AG20443 (cell line): ENCODE results near the gene COA4.

Experiments
- DNase-seq: peaks from one replicate; pipeline ENCODE4 v3.0.0; 2012; ENCODE audit warnings: low spot score, mixed read lengths

Gene COA4

DNA sequence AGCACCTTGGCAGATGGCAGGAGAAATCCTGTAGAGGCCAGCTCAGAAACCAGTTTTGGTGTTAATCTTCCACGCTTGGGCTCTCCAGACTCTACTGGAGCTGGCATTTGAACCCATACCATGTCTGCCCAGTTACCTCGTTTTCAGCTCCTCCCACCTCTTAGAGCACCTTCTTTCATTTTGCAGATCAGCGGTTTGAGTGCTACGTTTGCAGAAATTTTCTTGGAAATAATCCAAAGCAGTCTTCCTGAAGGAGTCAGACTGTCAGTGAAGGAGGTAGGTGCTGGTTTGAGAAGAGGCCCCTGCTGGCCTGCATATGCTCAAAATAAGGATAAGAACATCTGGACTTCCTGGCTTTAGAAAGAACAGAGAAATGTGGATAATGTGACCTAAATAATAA, 13.7 kb downstream of the COA4 start:
- DNase-seq: no peak

DNA sequence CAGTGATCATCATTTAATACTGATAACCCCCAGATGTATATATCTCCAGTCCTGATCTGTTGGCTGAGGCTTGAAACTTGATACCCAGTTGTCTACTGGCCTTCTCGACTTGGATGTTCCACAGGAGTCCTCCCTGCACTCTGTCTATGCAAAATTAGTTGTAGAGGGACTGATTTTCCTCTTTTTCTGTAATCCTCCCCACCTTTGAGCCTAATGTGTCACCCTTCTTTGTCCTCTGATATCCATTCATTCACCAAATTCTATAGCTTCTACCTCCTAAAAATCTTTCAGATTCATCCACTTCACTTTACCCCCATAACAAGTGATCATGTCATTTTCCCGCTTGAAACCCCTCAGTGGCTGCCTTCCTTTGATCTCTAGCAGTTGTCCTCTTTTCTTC, 16.4 kb downstream of the COA4 start:
- no peak for DNase-seq

DNA sequence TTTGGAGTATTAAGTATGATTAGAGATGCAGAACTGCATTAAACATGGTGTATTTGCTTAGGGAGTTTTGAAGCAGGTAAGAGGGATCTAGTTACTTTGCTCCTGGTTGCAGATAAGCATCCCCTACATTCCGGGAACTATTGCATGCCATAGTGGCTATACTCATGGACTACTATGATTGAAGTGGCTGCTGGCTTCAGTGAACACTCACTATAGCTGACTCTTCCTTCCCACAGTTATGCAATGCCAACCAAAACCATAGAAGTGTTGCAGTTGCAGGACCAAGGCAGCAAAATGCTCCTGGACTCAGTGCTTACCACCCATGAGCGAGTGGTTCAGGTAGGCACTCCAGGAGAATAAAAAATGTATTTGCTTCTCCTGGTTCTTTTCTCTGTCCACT, 17.0 kb downstream of the COA4 start:
- DNase-seq: no peak

DNA sequence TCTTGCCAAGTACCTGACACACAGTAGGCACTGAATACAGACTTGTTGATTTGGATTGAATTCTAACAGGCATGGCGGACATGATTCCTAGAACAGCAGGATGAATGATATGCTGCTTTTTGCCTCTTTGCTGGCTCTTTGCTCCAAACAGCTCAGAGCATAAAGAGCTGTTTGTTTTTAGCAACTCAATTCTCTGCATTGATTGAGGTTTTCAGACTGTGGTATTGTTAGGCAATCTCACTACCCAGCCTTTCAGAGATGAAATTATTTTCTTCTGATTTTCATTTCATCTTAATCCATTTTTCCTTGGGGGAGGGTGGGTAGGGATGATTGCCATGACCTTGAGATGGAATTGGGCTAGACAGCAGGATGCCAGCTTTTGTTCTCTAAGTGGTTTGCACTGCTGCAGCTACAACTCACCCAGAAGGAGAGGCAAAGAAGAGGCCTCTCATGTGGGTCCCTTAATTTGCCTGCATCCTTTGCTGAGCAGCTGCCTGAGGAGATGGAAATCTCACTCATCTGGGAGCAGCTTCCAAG, 20.5 kb downstream of the COA4 start:
- DNase-seq: no peak

DNA sequence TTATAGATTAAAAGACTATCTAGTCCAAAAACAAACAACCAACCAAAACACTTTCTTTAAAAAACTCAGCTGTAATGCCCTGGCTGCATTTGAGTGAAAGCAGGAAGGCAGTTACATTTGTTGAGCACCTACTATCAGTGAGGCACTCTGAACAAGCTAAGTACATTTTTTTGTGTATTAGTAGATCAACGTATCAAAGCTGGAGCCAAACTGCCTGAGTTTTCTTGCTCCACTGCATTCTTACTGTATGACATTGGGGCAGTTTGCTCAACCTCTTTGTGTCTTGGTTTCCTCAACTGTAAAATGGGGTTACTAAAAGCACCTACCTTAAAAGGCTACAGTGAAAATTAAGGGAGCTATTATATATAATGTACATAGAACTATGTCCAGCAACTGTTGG, 22.0 kb downstream of the COA4 start:
- peak; percentile 39 for DNase-seq

DNA sequence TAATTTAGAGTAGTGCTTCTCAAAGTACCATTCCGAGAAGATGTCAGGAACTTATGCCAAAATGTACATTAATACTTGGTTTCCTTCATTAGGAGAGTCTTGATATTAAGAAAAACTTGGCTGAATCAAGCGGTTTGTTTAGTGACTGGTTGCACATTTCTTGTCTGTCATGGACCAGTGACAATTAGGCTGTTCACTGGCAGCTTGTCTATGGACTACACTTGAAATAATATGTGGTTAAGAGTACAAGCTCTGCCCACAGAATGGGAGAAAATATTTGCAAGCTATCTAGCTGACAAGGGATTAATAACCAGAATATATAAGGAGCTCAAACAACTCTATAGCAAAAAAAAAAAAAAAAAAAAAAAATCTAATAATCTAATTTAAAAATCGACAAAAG, 24.6 kb downstream of the COA4 start:
- DNase-seq: no peak

DNA sequence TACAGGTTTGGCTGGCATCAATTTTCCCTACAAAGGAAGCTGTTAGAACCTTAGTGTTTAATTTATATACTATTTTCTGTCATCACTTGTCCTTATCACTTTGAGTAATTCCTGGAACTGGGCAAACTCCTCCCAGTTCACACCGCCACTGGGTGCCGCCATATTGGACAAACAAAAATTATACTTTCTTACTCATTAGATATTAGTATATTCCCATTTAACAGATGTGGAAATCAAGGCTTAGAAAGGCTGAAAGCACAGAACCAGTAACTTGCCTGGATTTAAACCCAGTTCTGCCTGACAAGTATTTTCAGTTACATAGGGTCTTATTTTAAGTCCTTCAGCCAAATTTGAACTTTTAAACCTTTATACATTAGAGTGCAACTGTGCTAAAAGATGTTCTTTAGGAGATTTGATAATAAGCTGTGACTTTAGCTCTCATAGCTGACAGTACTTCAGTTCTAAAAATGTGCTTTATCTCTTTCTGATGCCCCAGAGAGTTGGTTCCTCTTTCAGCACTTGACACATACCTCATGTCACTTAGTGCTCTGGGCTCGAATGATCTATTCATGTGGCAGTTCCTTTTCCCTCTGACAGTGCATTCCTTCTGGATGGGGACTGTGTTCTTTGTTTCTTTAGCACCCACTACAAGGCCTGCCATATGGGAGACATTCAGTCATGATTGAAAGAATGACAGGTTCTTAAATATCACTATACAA, 25.4 kb downstream of the COA4 start:
- no peak for DNase-seq

DNA sequence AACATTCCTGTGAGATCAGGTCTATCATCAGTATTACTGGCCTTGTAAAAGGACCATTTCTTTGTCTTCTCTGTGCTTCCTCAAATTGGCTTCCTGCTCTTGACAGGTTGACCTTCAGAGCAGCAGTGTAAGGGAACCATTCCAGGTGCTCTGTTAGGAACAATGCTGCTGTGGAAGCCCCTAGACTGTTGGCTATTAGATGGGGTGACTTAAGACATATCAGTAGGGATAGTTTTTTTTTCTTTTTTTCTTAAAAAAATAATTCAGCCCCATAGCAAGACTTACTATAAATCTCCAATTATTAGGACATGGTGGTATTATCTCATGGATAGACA, 37.6 kb downstream of the COA4 start:
- DNase-seq: no peak

DNA sequence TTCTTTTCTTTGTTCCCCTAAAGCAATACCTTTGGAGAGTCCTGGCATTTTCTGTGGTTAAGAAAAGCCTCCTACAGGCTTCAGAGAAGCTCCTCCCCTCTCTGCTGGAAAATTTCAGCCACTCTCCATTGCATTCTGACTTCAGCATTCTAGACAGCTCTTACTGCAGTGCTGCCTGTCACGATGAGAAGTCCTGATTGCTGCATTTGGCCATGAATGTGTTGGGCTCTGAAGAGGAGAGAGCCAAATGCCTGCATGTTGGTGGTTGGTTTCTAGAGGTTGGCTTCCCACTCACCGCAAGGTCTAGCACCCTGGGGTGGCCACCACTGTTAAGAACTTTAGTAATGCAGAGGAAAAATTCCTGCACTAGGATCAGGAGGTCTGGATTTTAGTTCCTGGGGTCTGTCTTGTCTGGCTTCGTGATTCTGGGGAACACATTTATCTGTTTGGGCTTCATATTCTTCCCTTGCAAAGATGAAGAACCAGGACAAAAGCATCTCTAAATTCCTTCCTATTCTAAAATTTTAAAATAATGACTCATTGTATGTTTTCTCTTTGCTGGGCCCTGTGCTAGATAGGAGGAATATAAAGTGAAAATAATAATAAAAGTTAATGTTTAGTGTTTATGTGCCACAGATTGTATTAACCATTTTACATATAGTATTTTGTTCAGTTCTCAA, 38.1 kb downstream of the COA4 start:
- peak; percentile 52 for DNase-seq

DNA sequence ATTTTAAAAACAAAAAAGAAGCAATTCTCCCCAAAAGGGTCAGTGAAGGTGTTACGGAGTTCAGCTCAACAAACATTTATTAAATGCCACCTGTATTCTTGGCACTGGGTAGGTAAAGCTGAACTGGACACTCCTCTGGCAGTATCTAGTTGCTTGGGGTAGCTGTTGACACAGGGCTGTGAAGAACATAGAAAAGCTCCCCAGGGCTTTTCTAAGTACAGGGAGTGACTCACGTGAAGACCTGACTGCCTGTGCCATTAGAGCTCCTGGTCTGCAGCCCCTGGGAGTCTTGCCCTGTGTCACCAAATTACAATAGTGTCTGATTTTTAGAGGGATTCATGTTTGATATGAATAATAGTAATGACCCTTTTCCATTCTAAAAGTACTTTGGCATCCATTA, 43.6 kb downstream of the COA4 start:
- DNase-seq: no peak

DNA sequence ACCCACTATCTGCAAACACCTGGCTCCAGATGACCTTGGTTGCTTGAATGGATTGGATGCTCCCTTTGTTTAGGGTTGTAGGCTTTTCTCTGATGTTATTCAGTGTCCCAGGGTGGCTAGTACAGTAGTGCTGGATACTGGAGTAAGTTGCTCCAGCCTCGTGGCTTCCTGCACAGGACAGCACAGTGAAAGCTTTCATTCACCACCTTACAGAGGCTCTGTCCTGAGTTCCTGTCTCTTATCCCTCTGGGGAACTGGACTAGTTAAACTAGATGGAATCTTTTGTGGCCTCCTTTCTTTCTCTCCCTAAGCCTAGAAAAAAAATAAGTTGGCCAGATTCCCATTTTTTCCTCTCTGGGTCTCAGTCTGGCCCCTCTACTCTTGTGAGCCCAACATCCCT, 46.4 kb downstream of the COA4 start:
- DNase-seq: no peak
